GM18505 (cell line): ENCODE data around the gene DCAF7.

Experiments used
- ATAC-seq: cut with Tn5 transposase; IDR thresholded peaks from one replicate; pipeline ENCODE4 v1.9.1; 2021; ENCODE audit not compliant: unreplicated experiment
- POLR2A ChIP-seq: IDR thresholded peaks from 4 replicates; pipeline ENCODE4 v1.6.1; 2011; ENCODE audit warnings: borderline replicate concordance; ENCODE audit not compliant: insufficient read depth, insufficient read length; ENCODE audit errors: extremely low read depth

Gene DCAF7

GRCh38 chr17:63530557-63531021, 19.7 kb upstream of the DCAF7 start:
- no peak for ATAC-seq
- TF ChIP-seq POLR2A = no peak

- no peak for TF ChIP-seq POLR2A
- no peak for ATAC-seq
Observed at GRCh38 chr17:63531022-63531965, 19.0 kb upstream of the DCAF7 start.

GRCh38 chr17:63533433-63534077, 16.7 kb upstream of the DCAF7 start:
- ATAC-seq = no peak
- no peak for TF ChIP-seq POLR2A

- no peak for TF ChIP-seq POLR2A
- ATAC-seq = no peak
Observed at GRCh38 chr17:63534078-63534570, 16.2 kb upstream of the DCAF7 start.

- no peak for ATAC-seq
- TF ChIP-seq POLR2A = no peak
Observed at GRCh38 chr17:63534816-63535455, 15.3 kb upstream of the DCAF7 start.

GRCh38 chr17:63535640-63536039, 14.6 kb upstream of the DCAF7 start:
- ATAC-seq = no peak
- no peak for TF ChIP-seq POLR2A

GRCh38 chr17:63537001-63537400, 13.3 kb upstream of the DCAF7 start:
- no peak for ATAC-seq
- no peak for TF ChIP-seq POLR2A

GRCh38 chr17:63537991-63538692, 12.1 kb upstream of the DCAF7 start:
- no peak for TF ChIP-seq POLR2A
- no peak for ATAC-seq

- TF ChIP-seq POLR2A = no peak
- no peak for ATAC-seq
Observed at GRCh38 chr17:63538693-63539595, 11.3 kb upstream of the DCAF7 start.

GRCh38 chr17:63540590-63540989, 9.7 kb upstream of the DCAF7 start:
- no peak for TF ChIP-seq POLR2A

GRCh38 chr17:63542218-63542545, 8.1 kb upstream of the DCAF7 start:
- ATAC-seq = no peak

More at GRCh38 chr17:63540590-63540989, 9.7 kb upstream of the DCAF7 start:
- ATAC-seq = no peak

More at GRCh38 chr17:63542218-63542545, 8.1 kb upstream of the DCAF7 start:
- no peak for TF ChIP-seq POLR2A
